NCI-H1930 (cell line): Measurements from ENCODE around the gene PHRF1.

ENCODE experiments used
- DNase-seq, 2 experiments: peaks; one replicate each; lab custom pipeline; 2025; lab: John Stamatoyannopoulos, UW

Gene PHRF1

GRCh38 chr11:601573-602245 is 25.4 kb downstream of the PHRF1 start:
- no peak for DNase-seq

GRCh38 chr11:603154-603553 is 26.9 kb downstream of the PHRF1 start:
- DNase-seq, result no peak

GRCh38 chr11:605286-606129 is 29.2 kb downstream of the PHRF1 start:
- DNase-seq, result no peak

GRCh38 chr11:606245-606644 is 30.0 kb downstream of the PHRF1 start:
- no peak for DNase-seq

GRCh38 chr11:607020-607780 is 30.9 kb downstream of the PHRF1 start:
- DNase-seq, result no peak

- no peak for DNase-seq
Measured at GRCh38 chr11:607971-608659, 31.8 kb downstream of the PHRF1 start.

GRCh38 chr11:608791-609251 is 32.6 kb downstream of the PHRF1 start:
- no peak for DNase-seq

- no peak for DNase-seq
Measured at GRCh38 chr11:609341-609811, 33.1 kb downstream of the PHRF1 start.

- DNase-seq, result no peak
Measured at GRCh38 chr11:610146-610801, 34.0 kb downstream of the PHRF1 start.

GRCh38 chr11:611001-611996 is 35.0 kb downstream of the PHRF1 start:
- no peak for DNase-seq

- no peak for DNase-seq
Measured at GRCh38 chr11:612201-612960, 36.1 kb downstream of the PHRF1 start.

- DNase-seq, result no peak
Measured at GRCh38 chr11:612961-613300, 36.7 kb downstream of the PHRF1 start.

- peak in 1 of 2 experiments; percentile 46 for DNase-seq
Measured at GRCh38 chr11:613369-613968, 37.2 kb downstream of the PHRF1 start.

- DNase-seq, result no peak
Measured at GRCh38 chr11:614021-614622, 37.9 kb downstream of the PHRF1 start.

GRCh38 chr11:614623-615503 is 38.6 kb downstream of the PHRF1 start:
- no peak for DNase-seq

- peak; percentile 49 to 57 for DNase-seq
Measured at GRCh38 chr11:615504-616319, 39.4 kb downstream of the PHRF1 start, which contains the start of gene IRF7. IRF7 (minus strand) TSS chr11:615950; CDS start chr11:615364, 586 bp downstream.
